ENCODE results near the gene N4BP3. TPM values are rescaled to one million over a fixed set of nuclear protein-coding genes. Genes with fewer than 3 reads are reported as not detected.
A peak's percentile ranks its signal among the peaks of the same experiment; 100 is the strongest.

N4BP3 gene
- total RNA-seq, 3 donors from 2014 or later, result 0.82 to 4.0 (median 1.7) TPM

GRCh38 chr5:178120607-178121357 is 7.5 kb downstream of the N4BP3 start:
- TF ChIP-seq CTCF (IDR thresholded peaks at IDR 0.05), result peak; percentile 56
- H3K4me3 ChIP-seq, result no peak overlapping the region
- ATAC-seq (peak; percentile 95), DNase-seq (peak; percentile 94 to 96 (median 95))
- H3K36me3 ChIP-seq (ENCODE audit: low read depth), result no peaks in the 10 kb centered on the region
- no peaks in the 10 kb centered on the region for H3K9me3 ChIP-seq
- peaks cover 22% of the 10 kb centered on the region for H3K4me1 ChIP-seq (ENCODE audit: low read depth)
- intact Hi-C loops (cut with DNase I, micrococcal nuclease), result no loop called here

GRCh38 chr5:178121391-178122276 is 8.3 kb downstream of the N4BP3 start:
- DNase-seq (no peak), ATAC-seq (no peak)
- Histone ChIP-seq H3K36me3 (ENCODE audit: low read depth) (no peaks in the 10 kb centered on the region), H3K4me3 (no peak overlapping the region), H3K4me1 (ENCODE audit: low read depth) (peaks cover 19% of the 10 kb centered on the region), H3K9me3 (no peaks in the 10 kb centered on the region)
- intact Hi-C loops (cut with DNase I, micrococcal nuclease), result no loop called here
- no peak for TF ChIP-seq CTCF (IDR thresholded peaks at IDR 0.05)

DNA sequence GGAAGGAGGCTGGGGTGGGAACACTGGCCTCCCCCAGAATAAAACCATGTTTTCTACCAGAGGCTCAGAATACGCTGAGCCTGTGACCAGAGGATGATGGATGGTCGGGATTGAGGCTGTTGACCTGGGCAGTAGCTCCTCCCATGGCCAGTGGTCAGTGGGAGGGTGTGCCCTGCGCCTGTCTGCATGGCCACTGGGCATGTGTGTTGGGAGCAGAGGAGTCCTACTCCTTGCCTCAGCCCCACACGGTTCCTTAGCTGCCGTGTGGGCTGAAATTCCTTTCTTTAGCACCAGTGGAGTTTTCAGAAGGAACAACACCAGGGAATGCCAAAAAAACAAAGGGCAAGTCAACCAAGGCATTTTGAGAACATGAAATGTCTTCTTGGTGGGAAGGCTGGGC is 9.0 kb downstream of the N4BP3 start:
- no peak for DNase-seq
- no peaks in the 10 kb centered on the region for H3K36me3 ChIP-seq (ENCODE audit: low read depth)
- H3K9me3 ChIP-seq, result no peaks in the 10 kb centered on the region
- intact Hi-C loops (cut with DNase I, micrococcal nuclease), result no loop called here
- H3K4me3 ChIP-seq, result no peak overlapping the region
- no peak for ATAC-seq
- TF ChIP-seq CTCF (IDR thresholded peaks at IDR 0.05), result no peak
- H3K4me1 ChIP-seq (ENCODE audit: low read depth), result peaks cover 15% of the 10 kb centered on the region

- TF ChIP-seq CTCF (IDR thresholded peaks at IDR 0.05), result no peak
- no peak overlapping the region for H3K4me3 ChIP-seq
- peaks cover 15% of the 10 kb centered on the region for H3K4me1 ChIP-seq (ENCODE audit: low read depth)
- no peaks in the 10 kb centered on the region for H3K36me3 ChIP-seq (ENCODE audit: low read depth)
- intact Hi-C loops (cut with DNase I, micrococcal nuclease), result no loop called here
- no peaks in the 10 kb centered on the region for H3K9me3 ChIP-seq
- DNase-seq, result peak in 1 of 3 donors; percentile 34
- ATAC-seq, result peak; percentile 13
Measured at GRCh38 chr5:178123094-178123965, 10.0 kb downstream of the N4BP3 start.

All from mucosa of descending colon (tissue), 3 donors.